Heart left ventricle (tissue), 13 donors: Measurements from ENCODE around the gene PPHLN1.

ENCODE experiments used
- CTCF ChIP-seq, 12 donors: fragments of 200-600 bp; sonication (generic) in 4 of 12; IDR thresholded peaks; one replicate each; pipeline versions ENCODE4 v1.5.0 to v1.8.0; 2018 to 2022; ENCODE audit warnings: antibody characterized with exemption in 12 of 12, mild to moderate bottlenecking in 5 of 12
- POLR2A ChIP-seq, 2 donors: fragments of 450-650 bp; IDR thresholded peaks; one replicate each; pipeline ENCODE4 v1.6.1; 2017; ENCODE audit warnings: antibody characterized with exemption in 2 of 2, mild to moderate bottlenecking in 2 of 2, moderate library complexity in 2 of 2
- donor health status: ischemic (EF 13 %, LVEDD 7.1; RV severe dilation, severe dysfunction).
- donor health status: DM: no; HTN: yes; CAD: no.
- donor health status: DM: no; HTN: no; CAD: no.
- donor health status: ischemic (EF 25% LVEDD 6.9; RV normal size, moderate dysfunction).
- donor health status: ischemic (EF 25% LVEDD 5.7; RV mildly dilated, moderate dysfunction).
- donor health status: ischemic (EF 35%, LVEDD 5.7; RV mildly dilated, moderate dysfunction).
- donor health status: nonischemic (EF 11% LVEDD 7.7; RV severe dilation, severe dysfunction).
- donor health status: DM: yes; HTN: yes; CAD: no.
- donor health status: PGD.
- donor health status: ischemic (EF 29% LVEDD 5.4; RV normal size, mild dysfunction).
- donor health status: nonischemic (EF 23%, LVEDD 6.1; RV moderate dilation, normal function).

GRCh38 chr12:42320796-42321195 is 5.2 kb upstream of the PPHLN1 start:
- TF ChIP-seq CTCF (IDR thresholded peaks at IDR 0.05), result no peak
- no peak for TF ChIP-seq POLR2A (IDR thresholded peaks at IDR 0.05)
